Progenitor cell of endocrine pancreas (in vitro differentiated cells): ENCODE data around the gene SCNN1G. TPM values are rescaled to one million over a fixed set of nuclear protein-coding genes. Genes with fewer than 3 reads are reported as not detected.
"Not testable (repeated sequence)": the region's sequence is repeated elsewhere in the genome, so short reads cannot be mapped to it uniquely, and the experiment has no call there.

Experiments
- DNase-seq: peaks from one replicate; pipeline ENCODE4 v3.0.0; 2021; ENCODE audit warnings: low spot score; ENCODE audit not compliant: unreplicated experiment
- H3K27ac Mint-ChIP-seq: 2 replicates; pipeline ENCODE4 v1.8.0; 2021; ENCODE audit warnings: mild to moderate bottlenecking, moderate library complexity, mixed read lengths
- H3K27me3 Mint-ChIP-seq: 2 replicates; pipeline ENCODE4 v1.8.0; 2021; ENCODE audit warnings: mixed read lengths
- H3K36me3 Mint-ChIP-seq: 2 replicates; pipeline ENCODE4 v1.8.0; 2022; ENCODE audit warnings: mixed read lengths; ENCODE audit not compliant: insufficient read depth
- H3K4me1 Mint-ChIP-seq: 2 replicates; pipeline ENCODE4 v1.8.0; 2021; ENCODE audit warnings: low read depth, mixed read lengths
- H3K4me3 Mint-ChIP-seq: 2 replicates; pipeline ENCODE4 v1.8.0; 2021; ENCODE audit warnings: low read depth, mild to moderate bottlenecking, moderate library complexity, mixed read lengths
- H3K9me3 Mint-ChIP-seq: 2 replicates; pipeline ENCODE4 v1.8.0; 2021; ENCODE audit warnings: low read depth, mixed read lengths
- total RNA-seq: library from RNA; stranded (reverse); gene quantifications from 2 replicates; pipeline ENCODE4 v1.2.1, GENCODE V29; 2021
- TF ChIP-seq, protein P1 (sequence below): fragments of 200-600 bp; sonication (generic); IDR thresholded peaks from one replicate; pipeline ENCODE4 v1.5.0; 2021; ENCODE audit warnings: antibody characterized with exemption, mild to moderate bottlenecking; ENCODE audit not compliant: unreplicated experiment

SCNN1G gene
- total RNA-seq, 1 donor from 2014 or later, result 1.2 TPM

GRCh38 chr16:23245268-23245667 is 62.7 kb downstream of the SCNN1G start:
- peaks cover 7% of the 10 kb centered on the region for H3K9me3 Mint-ChIP-seq
- no peak overlapping the region for H3K27ac Mint-ChIP-seq
- TF ChIP-seq, protein P1, sequence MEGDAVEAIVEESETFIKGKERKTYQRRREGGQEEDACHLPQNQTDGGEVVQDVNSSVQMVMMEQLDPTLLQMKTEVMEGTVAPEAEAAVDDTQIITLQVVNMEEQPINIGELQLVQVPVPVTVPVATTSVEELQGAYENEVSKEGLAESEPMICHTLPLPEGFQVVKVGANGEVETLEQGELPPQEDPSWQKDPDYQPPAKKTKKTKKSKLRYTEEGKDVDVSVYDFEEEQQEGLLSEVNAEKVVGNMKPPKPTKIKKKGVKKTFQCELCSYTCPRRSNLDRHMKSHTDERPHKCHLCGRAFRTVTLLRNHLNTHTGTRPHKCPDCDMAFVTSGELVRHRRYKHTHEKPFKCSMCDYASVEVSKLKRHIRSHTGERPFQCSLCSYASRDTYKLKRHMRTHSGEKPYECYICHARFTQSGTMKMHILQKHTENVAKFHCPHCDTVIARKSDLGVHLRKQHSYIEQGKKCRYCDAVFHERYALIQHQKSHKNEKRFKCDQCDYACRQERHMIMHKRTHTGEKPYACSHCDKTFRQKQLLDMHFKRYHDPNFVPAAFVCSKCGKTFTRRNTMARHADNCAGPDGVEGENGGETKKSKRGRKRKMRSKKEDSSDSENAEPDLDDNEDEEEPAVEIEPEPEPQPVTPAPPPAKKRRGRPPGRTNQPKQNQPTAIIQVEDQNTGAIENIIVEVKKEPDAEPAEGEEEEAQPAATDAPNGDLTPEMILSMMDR, result no peak
- peaks cover 28% of the 10 kb centered on the region for H3K27me3 Mint-ChIP-seq
- DNase-seq, result no peak
- H3K4me3 Mint-ChIP-seq, result no peak overlapping the region
- no peaks in the 10 kb centered on the region for H3K36me3 Mint-ChIP-seq
- H3K4me1 Mint-ChIP-seq, result peaks cover 10% of the 10 kb centered on the region

DNA sequence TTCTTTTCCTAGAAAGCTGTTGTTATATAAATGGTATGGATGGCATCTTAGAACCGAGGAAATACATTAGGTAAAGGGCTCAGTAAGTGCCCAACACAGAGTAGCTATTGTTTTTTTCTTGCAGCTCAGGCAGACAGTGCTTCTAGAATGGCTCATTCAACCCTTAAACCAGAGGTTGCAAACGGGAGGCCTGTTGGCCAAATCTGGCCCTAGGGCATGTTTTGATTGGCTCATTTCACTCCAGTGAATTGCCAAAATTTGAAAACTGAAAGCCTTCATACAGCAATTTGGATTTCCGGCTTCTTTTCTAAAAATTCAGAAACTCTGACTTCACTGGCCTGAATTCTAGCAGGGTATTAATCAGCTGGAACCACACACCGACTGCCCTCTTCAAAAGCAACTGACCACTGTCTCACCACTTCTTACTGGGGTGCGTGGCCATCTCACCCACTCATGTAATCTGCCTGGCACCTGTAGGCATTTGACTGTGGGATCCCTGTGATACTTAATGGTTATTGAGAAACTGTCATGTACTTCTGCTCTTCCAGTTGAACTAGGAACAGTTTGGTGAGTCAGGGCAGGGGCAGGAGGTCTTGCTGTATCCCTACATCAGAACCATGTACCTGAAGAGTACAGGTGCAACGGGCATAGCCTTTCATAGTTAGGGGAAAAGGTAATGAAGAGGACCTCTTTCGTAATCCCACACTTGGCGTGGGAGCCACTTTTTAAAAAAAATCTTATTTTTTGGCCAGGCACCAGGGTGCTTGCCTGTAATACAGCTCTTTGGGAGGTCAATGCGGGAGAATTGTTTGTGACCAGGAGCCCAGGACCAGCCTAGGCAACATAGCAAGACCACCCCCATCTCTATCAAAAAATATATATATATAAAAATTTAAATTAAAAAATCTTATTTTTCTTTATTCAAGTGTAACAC is 66.0 kb downstream of the SCNN1G start:
- Mint-ChIP-seq H3K27me3 (peaks cover 19% of the 10 kb centered on the region), H3K27ac (no peak overlapping the region), H3K4me1 (no peaks in the 10 kb centered on the region), H3K9me3 (peaks cover 7% of the 10 kb centered on the region), H3K36me3 (no peaks in the 10 kb centered on the region), H3K4me3 (no peak overlapping the region)
- TF ChIP-seq, protein P1, result no peak
- DNase-seq, result no peak

GRCh38 chr16:23249830-23250229 is 67.3 kb downstream of the SCNN1G start:
- no peak overlapping the region for H3K4me3 Mint-ChIP-seq
- no peaks in the 10 kb centered on the region for H3K36me3 Mint-ChIP-seq
- no peak for DNase-seq
- H3K9me3 Mint-ChIP-seq, result peaks cover 4% of the 10 kb centered on the region
- H3K27ac Mint-ChIP-seq, result no peak overlapping the region
- no peaks in the 10 kb centered on the region for H3K4me1 Mint-ChIP-seq
- peaks cover 16% of the 10 kb centered on the region for H3K27me3 Mint-ChIP-seq
- TF ChIP-seq, protein P1, result no peak

DNA sequence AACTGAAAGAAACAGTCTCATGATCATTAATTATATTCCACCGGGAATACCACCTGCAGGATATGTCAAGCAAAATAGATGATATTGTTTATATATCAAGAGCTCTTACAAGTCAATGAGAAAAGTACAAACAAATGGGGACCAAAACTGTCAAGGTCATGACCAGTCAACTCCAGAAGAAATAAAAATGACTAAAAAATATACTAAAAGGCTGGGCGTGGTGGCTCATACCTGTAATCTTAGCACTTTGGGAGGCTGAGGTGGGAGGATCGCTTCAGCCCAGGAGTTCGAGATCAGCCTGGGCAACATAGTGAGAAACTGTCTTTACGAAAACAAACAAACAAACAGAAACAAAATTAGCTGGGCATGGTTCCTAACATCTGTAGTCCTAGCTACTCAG is 69.8 kb downstream of the SCNN1G start:
- Mint-ChIP-seq H3K9me3 (peaks cover 4% of the 10 kb centered on the region), H3K27ac (no peak overlapping the region), H3K27me3 (peaks cover 19% of the 10 kb centered on the region), H3K4me1 (no peaks in the 10 kb centered on the region), H3K36me3 (no peaks in the 10 kb centered on the region), H3K4me3 (no peak overlapping the region)
- TF ChIP-seq, protein P1, result no peak
- DNase-seq, result no peak

DNA sequence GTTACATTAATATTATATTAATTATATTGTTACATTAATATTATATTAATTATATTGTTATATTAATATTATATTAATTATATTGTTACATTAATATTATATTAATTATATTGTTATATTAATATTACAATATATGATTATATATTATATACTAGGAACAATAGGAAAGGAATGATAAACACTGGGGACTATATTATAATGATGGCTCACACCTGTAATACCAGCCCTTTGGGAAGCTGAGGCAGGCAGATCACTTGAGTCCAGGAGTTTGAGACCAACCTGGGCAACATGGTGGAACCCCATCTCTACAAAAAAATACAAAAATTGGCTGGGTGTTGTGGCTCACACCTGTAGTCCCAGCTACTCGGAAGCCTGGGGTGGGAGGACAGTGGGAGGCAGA is 71.1 kb downstream of the SCNN1G start:
- H3K27me3 Mint-ChIP-seq, result peaks cover 26% of the 10 kb centered on the region
- not testable (repeated sequence) for DNase-seq, H3K9me3 Mint-ChIP-seq, H3K27ac Mint-ChIP-seq, H3K4me1 Mint-ChIP-seq, H3K4me3 Mint-ChIP-seq, H3K36me3 Mint-ChIP-seq

DNA sequence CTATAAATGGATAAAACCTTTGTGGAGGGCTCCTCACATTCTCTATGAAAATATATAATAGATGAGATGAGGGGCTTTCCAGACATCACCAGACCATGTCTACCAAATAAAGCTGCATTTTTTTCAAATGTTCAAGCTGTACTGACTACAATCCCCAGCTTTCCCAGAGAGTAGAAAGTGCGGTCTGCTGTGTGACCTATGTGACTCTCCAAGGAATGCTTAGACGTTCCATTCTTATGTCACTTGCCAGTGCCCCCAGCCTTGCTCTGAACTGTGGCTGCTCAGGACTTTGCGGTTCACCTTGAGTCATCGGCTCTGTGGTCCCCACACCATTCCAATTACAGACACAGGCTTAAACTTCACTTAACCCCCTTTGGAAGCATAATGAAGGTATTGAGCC is 71.8 kb downstream of the SCNN1G start:
- Mint-ChIP-seq H3K4me1 (peaks cover 2% of the 10 kb centered on the region), H3K27ac (no peak overlapping the region), H3K4me3 (no peak overlapping the region), H3K36me3 (no peaks in the 10 kb centered on the region), H3K9me3 (peaks cover 4% of the 10 kb centered on the region), H3K27me3 (peaks cover 32% of the 10 kb centered on the region)
- TF ChIP-seq, protein P1, result no peak
- DNase-seq, result no peak
